Endothelial cell of hepatic sinusoid (primary cell): ENCODE measurements around the gene WDR20.
"Not testable (repeated sequence)": the region's sequence is repeated elsewhere in the genome, so short reads cannot be mapped to it uniquely, and the experiment has no call there.

ENCODE experiments used
- in situ Hi-C: cut with HindIII; loops from 2 replicates; pipeline ENCODE4 v1.10.0; 2017; ENCODE audit warnings: low sequenced_read_pairs

Gene WDR20

DNA sequence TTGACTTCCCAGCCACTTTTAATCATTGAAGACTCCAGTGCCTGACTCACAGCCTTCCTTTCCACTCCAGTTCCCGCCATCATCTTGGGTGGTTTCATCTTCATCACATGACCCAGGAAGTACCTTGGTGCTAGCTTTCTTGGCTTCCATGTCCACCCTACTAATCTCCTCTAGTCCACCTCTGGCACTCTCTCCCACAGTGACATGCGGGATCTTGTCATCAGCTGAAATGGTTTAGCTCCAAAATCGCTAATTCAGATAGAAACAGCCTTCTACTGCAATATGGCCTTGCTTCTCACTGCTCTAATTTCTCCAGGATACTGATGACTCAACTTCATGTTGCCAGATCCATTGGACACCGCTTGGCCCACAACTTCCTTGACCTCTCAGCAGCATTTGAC lies 24.5 kb downstream of the WDR20 start:
- in situ Hi-C loops, result no loop called here

DNA sequence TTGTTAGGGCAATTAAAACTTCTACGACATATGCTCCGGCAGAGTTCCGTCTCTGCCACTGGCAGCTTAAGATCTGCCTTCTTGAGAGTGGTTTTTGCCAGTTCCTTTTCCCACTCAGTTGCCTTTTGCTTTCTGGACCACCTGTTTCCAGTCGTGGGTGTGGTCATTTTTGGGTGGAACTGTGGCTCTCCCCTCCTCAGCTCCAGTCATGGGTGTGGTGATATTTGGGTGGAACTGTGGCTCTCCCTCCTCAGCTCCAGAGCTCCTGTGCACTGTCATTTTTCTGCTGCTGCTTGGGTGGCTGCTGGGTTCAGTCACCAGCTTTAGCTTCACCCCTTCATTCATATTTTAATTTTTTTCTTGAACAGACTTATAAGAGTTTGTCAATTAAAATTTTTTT lies 25.3 kb downstream of the WDR20 start:
- in situ Hi-C loops, result no loop called here

DNA sequence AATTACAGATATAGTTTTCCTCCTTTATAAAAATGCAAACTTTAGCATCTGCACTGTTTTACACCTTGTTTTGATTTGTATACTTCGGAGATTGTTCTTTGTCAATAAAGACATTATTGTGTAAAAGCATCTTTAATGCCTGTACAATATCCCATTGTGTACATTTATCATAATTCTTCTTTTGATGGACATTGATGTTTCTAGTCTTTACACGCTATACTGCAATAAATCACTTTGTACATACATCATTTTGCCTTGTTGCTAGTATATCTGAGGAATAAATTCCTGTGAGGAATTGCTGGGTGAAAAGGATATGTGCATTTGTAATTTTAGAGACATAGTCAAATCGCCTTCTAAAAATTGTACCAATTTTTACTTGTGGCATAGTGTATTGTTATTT lies 30.4 kb downstream of the WDR20 start:
- in situ Hi-C loops, result no loop called here

DNA sequence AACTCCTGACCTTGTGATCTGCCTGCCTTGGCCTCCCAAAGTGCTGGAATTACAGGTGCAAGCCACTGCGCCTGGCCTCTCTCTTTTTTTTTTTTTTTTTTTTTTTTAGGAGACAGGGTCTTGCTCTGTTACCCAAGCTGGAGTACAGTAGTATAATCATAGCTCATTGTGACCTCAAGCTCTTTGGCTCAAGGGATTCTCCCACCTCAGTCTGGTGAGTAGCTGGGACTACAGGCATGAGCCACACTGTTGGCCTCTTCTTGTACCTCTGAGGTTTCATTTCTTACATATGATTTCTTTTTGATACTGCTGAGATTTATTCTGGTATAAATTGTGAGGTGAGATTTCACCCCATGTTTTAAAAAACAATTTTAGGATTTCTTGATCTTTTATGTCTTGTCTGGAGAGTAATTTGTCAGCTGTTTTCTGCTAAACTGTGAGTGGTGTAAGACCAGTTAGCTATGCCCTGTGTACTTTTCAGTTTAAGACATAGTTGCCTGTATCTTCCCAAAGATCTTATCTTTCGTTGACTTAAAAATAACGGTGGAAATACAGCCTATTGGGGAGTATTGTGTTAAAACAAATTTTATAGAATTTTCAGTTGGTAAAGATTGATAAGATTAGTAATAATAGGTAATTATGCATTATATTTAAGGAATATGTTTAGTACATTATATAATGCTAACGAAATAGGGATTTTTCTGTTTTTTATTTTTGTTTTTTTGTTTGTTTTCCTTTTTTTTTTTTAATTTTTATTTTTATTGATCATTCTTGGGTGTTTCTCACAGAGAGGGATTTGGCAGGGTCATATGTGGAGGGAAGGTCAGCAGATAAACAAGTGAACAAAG lies 31.7 kb downstream of the WDR20 start:
- in situ Hi-C loops, result no loop called here

DNA sequence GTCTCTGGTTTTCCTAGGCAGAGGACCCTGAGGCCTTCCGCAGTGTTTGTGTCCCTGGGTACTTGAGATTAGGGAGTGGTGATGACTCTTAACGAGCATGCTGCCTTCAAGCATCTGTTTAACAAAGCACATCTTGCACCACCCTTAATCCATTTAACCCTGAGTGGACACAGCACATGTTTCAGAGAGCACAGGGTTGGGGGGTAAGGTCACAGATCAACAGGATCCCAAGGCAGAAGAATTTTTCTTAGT lies 32.2 kb downstream of the WDR20 start:
- in situ Hi-C loops, result not testable (repeated sequence)

DNA sequence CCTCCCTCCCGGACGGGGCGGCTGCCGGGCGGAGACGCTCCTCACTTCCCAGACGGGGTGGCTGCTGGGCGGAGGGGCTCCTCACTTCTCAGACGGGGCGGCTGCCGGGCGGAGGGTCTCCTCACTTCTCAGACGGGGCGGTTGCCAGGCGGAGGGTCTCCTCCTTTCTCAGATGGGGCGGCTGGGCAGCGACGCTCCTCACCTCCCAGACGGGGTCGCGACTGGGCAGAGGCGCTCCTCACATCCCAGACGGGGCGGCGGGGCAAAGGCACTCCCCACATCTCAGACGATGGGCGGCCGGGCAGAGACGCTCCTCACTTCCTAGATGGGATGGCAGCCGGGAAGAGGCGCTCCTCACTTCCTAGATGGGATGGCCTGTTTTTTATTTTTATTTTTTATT lies 33.0 kb downstream of the WDR20 start:
- in situ Hi-C loops, result not testable (repeated sequence)

DNA sequence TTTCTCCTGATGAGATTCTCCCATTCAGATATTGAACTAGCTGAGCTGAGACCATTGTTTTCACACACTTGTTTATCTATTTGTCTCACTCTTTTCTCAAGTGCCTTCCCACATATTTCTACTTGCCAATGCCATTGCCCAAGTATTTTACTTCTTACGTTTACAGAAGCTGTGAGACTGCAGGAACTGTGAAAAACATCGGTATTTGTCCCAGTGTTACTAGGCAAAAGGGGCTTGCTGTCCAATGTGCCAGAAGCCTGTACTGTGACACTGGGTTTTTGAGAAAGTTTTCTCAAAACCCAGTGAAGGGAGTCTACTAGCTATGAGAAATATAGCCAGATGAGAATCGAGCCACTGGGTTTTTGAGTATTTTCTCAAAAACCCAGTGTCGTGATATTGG lies 37.5 kb downstream of the WDR20 start:
- in situ Hi-C loops, result no loop called here

DNA sequence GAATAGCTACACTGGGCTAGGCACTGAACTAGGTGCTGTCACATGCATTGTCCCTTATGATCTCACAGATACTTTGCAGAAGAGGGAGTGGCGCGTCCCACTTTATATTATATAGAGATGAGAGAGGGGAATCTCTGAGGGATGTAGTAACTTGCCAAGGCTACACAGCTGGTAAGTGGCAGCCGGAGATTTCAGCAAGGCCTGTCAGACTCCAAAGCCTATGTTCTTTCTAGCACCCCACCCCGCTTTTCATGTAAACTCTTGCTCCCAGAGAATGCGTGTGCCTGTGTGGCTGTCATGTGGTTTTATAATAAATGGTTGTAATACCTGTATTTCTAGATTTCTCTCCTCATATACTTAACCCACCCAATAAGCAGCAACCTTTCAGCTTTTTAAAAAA lies 39.1 kb downstream of the WDR20 start:
- in situ Hi-C loops, result no loop called here

DNA sequence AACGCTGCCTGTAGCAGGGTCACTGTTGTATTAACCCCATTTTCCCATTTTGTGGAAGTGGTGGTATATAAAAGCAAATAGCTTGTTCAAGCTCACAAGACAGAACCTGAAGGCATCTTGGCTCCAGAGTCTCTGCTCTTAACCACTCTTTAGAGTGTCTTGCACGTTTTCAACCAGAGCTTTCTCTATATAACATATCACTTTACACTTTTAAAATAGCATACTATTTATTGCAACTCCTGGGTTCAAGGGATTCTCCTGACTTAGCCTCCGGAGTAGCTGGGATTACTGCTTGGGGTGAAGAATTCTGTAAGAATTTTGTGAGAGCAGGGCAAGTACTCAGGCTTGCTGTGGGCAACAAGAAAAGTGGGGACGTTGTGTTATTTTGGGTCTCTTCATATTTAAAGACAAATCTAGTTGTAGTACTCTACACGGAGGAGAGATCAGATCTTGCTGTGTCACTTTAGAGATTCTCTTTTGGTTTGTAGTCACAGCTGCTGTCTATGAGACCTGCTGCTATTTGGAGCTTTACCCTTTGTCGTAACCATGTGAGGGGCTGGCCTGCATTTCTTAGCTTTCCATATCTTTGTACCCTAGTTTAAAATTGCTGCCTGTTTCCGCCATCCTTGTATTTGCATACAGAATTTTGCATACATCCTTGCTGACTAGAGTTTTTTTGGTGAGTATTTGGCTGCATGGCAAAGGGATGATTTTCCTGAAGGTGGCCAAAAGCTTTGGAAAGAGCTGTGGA lies 40.7 kb downstream of the WDR20 start:
- in situ Hi-C loops, result loop anchor here (5.0 kb wide), 1 partner anchor 33 kb away; no protein-coding TSS in a partner anchor

DNA sequence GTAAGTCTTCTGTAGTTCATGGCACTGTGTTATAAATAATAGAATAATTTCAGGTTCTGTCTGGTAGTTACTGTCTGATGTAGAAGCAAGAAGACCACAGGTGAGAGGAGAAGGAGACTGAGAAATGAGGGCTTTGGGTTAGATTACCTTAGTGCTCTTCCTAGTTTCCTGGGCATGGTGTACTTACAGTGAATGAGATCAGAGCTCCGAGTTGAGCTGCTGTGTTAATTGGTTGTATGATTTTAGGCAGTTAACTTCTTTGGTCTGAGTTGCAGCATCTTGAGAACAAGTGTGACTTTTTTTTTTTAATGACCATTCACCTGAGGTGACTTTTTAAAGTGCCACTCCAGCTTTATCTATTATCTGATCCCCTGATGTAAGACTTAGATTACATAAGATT lies 41.5 kb downstream of the WDR20 start:
- in situ Hi-C loops, result loop anchor here (5.0 kb wide), 1 partner anchor 34 kb away; no protein-coding TSS in a partner anchor

DNA sequence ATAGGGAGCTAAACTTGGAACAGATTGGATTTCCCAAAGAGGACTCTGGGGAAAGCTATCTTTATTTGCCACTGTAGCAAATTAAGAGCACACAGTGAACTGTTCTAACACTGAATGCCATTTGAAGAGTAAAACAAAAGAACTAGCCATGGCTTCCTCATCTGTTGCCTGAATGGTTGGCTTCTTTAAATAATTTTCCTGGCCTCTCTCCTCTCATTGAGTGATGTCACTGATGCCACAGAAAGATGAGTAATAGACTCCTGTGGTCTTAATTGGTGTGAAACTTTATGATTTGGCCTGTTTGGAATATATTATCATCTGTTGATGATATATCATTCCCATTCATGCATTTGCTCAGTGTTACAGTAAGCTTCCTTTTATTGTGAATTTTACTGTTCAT lies 42.5 kb downstream of the WDR20 start:
- in situ Hi-C loops, result loop anchor here (5.0 kb wide), 1 partner anchor 35 kb away; no protein-coding TSS in a partner anchor

DNA sequence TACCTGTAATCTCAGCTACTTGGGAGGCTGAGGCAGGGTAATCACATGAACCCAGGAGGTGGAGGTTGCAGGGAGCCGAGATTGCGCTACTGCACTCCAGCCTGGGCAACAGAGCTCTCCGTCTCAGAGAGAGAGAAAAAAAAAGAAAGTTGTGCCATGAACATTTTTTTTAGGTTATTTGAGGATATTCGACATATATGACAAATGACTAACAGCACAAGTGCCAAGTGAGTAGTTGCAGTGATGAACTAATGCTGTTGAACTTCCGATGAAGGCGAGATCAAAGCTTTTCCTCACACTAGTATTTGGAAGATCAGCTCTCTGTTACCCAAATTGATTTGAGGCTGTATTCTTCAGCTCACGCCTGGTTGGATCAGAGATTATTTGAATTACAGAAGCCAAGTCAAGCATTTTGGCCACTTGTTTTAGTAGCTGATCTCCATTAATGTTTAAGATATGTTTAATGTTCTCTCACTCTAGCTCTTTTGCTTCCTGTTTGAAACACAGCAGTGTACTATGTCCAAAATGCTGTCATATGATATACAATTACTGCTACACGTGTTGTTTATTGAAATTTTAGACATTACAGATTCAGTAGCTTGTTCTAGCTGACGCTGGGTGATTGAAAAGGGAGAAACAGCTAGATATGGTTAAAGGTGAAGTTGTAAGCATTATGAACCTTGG lies 43.4 kb downstream of the WDR20 start:
- in situ Hi-C loops, result loop anchor here (5.0 kb wide), 1 partner anchor 36 kb away; no protein-coding TSS in a partner anchor

DNA sequence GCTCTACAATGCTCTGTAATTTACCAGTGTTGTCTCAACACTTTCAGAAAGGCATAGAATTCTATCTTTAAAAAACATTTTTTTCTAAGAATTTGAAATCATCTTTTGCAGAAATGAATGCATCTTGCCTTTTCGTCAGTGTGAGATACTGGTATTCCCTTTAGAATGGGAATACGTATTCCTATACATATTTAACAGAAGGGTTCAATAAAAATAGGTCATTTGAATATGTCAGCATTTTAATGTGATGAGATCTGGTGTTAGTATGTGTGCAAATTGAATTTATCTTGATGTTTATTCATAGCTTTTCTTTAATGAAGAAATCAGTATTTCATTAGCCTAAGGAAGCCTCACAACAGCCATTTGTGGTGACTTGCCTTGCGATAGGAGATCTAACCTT lies 44.2 kb downstream of the WDR20 start:
- in situ Hi-C loops, result loop anchor here (5.0 kb wide), 1 partner anchor 37 kb away; no protein-coding TSS in a partner anchor

DNA sequence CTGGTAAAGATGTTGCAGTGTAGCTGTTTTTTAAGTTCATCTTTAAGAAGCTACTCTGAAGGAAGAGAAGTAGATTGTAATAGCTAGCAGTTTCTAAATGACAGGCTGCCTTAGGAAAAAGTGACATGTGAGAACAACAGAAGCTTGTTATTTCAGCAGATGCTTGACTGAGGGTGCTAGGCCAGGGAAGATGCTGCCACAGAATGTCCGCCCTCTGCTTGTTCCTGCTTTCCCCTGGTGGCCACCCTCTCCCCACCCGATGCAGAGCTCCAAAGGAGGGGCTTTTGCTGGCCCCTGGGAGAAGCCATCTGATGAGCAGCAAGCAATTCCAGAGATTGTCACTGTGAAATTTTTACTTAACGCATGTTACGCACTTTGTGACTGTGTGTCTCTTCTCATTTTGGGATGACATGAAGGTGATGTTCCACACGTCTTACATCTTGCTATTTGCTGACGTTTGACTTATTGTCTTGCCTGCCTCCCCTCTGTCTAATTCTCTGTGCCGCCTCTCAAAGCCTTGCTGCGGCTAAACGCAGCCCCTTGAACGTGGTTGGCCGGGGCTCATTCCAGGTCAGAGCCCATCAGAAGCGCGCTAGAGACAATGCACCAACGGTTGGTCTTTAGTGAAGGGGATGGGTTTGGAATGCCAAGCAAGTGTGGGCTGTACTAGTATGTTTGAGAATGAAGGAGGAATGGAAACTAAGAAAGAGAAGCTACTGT lies 44.8 kb downstream of the WDR20 start:
- in situ Hi-C loops, result loop anchor here (5.0 kb wide), 1 partner anchor 37 kb away; no protein-coding TSS in a partner anchor

DNA sequence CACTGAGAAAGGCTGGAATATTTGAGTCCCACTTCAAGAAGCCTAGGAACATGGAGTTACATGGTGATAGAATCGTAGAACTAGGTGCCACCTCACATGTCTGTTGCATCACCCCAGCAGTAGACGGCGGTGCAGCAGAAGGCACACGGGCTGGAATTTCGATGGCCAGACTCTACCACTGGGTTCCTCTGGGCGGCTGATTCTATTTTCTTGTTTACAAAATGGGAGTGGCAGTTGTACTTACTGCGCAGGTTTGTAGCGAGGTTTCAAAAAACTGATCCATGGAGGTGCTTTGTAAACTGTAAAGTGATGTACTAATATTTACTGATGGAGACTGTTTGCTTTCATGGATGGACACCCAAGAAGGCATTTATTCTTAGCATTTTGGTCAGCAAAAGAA lies 45.7 kb downstream of the WDR20 start:
- in situ Hi-C loops, result no loop called here

DNA sequence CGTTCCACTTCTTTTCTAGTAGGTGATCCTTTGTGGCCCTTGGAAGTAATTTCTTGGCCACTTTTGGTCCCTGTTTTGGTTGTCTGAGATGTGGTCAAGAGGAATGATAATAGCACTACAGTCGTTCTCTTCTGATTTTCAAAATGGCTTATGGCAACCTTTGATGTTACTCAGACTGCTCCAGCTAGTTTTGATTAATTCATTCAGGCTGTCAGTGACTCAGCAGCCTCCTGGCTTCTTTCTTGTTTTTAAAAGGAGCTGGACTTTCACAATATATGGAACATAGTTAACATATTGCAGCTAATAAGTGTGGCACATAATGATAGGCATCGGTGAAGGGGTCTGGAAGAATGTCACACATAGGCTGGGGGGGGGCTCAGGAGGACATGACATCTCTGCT lies 47.3 kb downstream of the WDR20 start:
- in situ Hi-C loops, result no loop called here

DNA sequence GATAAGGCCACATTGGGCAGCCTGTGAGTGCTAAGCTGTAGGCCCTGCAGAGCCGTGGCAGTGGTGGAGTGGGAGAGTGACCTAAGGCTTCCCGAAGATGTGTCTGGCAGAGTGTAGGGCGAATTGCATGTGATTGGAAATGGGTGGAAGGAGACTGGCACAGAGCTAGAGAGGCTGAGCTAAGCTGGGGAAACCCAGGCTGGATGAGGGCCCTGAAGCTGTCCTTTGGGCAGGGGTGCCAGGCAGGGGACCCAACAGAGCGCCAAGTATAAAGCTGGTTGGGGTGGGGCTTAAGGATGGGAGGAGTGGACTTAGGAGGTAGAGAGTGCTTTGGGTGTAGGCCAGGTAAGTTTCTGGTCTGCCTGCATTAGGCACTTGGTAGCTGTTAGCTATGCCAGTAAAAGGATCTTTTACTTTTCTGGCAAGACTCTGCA lies 47.9 kb downstream of the WDR20 start:
- in situ Hi-C loops, result no loop called here

DNA sequence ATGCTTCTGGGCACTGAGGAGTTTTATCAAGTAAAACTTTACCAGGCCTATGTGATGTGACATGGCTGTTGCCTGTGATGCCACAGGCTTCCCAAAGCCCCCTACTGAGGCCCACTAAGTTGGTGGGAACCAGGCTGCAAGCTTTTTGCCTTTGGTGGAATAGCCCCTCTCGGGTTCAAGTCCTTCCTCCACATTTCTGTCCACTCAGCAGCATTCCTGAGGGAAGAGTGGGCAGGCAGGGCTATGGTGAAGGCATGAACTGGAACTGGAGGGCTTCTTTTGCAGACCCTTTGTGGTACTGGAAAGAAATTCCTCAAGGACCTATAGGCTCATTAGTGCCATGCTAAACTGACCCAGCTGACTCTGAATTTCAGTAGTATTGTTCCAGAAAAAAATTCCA lies 48.5 kb downstream of the WDR20 start:
- in situ Hi-C loops, result no loop called here

DNA sequence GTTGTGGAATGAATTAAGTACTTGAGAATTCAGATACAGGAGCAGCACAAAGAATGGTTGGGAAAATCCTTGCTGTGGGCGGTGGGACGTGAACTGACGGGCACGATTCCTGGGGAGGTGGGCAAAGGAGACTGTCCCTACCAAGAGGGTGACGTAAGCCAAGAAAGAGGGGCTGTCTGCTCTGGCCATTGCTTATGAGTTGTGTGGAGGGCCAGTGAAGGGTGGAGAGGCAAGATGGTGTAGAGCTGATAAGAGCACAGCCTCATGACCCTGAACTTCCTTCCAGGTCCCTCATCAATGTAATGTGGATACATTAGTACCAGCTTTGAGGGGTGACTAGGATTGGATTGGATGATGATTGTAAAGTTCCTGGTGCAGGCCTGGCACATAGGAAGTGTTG lies 50.2 kb downstream of the WDR20 start:
- in situ Hi-C loops, result no loop called here

DNA sequence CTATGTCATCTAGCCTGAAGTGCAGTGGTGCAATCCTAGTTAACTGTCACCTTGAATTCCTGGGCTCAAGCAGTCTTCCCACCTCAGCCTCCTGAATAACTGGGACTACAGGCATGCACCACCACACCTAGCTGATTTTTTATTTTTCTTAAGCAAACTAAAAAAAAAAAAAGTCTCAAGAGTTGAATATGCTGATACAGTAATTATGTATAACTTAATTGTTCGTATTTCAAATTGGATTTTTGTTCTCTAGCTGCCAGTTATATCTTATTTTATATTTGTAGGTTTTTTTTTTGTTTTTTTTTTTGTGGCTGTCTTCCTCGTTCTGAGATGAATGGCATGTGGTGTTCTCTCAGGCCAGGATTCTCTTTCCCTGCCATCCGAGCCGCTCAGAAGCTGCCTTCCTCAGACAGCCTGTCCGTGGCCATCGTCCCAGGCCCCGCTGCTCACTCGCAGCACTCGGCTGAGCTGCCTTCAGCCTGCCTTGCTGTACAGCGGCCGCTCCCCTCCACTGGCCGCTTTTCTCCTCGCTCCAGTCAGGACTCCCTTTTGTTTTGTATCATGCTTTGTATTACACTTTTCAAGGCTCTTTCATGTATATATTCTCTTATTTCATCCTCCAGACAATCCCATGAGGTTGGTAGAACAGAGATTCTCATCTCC lies 53.3 kb downstream of the WDR20 start:
- in situ Hi-C loops, result no loop called here
